ENCODE data around the gene SLC6A18.

GRCh38 chr5:1201327-1202025 is 23.7 kb upstream of the SLC6A18 start, which contains the start of gene SLC6A19:
- TF ChIP-seq CTCF (conservative IDR thresholded peaks at IDR 0.05; ENCODE audit: low read depth, low read length) (no peak), POLR2A (IDR thresholded peaks at IDR 0.05; ENCODE audit: low read depth, low read length) (no peak), BHLHE40 (IDR thresholded peaks at IDR 0.05; ENCODE audit: low read depth, low read length) (no peak), USF2 (IDR thresholded peaks at IDR 0.05; ENCODE audit: low read depth, low read length) (no peak), RAD21 (IDR thresholded peaks at IDR 0.05; ENCODE audit: low read length) (no peak), CEBPB (IDR thresholded peaks at IDR 0.05; ENCODE audit: low read depth, low read length) (no peak), RFX5 (IDR thresholded peaks at IDR 0.05; ENCODE audit: low read depth, low read length) (no peak), MXI1 (IDR thresholded peaks at IDR 0.05; ENCODE audit: borderline replicate concordance, low read depth, low read length) (no peak), RCOR1 (IDR thresholded peaks at IDR 0.05; ENCODE audit: insufficient replicate concordance, low read length) (no peak), ELK1 (IDR thresholded peaks at IDR 0.05; ENCODE audit: borderline replicate concordance, low read depth, low read length) (no peak), SMC3 (IDR thresholded peaks at IDR 0.05; ENCODE audit: low read depth, low read length) (no peak), CHD1 (IDR thresholded peaks at IDR 0.05; ENCODE audit: low read depth, low read length) (no peak), MAFK (IDR thresholded peaks at IDR 0.05; ENCODE audit: low read depth, low read length) (no peak), MAZ (IDR thresholded peaks at IDR 0.05; ENCODE audit: borderline replicate concordance, low read depth, low read length) (no peak)
